Measurements from ENCODE around the gene LAD1.
A peak's percentile ranks its signal among the peaks of the same experiment; 100 is the strongest.

The LAD1 gene

GRCh38 chr1:201424146-201424545 is 25.0 kb upstream of the LAD1 start:
- Mint-ChIP-seq H3K9me3 (no peaks in the 10 kb centered on the region), H3K36me3 (no peaks in the 10 kb centered on the region), H3K27me3 (peaks cover 11% of the 10 kb centered on the region), H3K4me1 (peaks cover 5% of the 10 kb centered on the region), H3K27ac (no peak overlapping the region), H3K4me3 (no peak overlapping the region)
- ATAC-seq (ENCODE audit: low read depth): no peak
- no peak for DNase-seq (ENCODE audit: low spot score in 2 of 2)

DNA sequence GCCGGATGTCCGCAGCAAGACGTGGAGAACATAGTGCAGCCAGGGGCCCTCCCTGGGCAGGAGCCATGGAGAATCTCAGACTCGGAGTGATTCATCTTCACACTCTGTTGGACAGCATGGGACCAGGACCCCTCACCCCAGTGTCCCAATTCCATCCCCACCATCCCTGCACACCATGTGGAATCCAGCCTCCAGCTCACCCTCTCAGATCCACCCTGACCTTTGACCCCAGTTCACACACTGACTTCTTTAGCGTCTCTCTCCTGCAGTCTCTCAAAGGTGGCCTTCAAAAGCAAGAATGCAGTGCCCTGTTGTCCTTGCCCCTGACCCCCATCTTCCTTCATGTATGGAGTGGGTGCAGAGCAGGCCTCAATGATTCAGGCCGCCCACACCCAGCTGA is 24.5 kb upstream of the LAD1 start:
- Mint-ChIP-seq H3K9me3 (no peaks in the 10 kb centered on the region), H3K4me3 (no peak overlapping the region), H3K36me3 (no peaks in the 10 kb centered on the region), H3K27me3 (peaks cover 12% of the 10 kb centered on the region), H3K27ac (no peak overlapping the region), H3K4me1 (peaks cover 5% of the 10 kb centered on the region)
- no peak for ATAC-seq (ENCODE audit: low read depth)
- no peak for DNase-seq (ENCODE audit: low spot score in 2 of 2)

- Mint-ChIP-seq H3K36me3 (no peaks in the 10 kb centered on the region), H3K27me3 (peaks cover 9% of the 10 kb centered on the region), H3K4me1 (peaks cover 5% of the 10 kb centered on the region), H3K27ac (no peak overlapping the region), H3K4me3 (no peak overlapping the region), H3K9me3 (no peaks in the 10 kb centered on the region)
- no peak for DNase-seq (ENCODE audit: low spot score in 2 of 2)
- no peak for ATAC-seq (ENCODE audit: low read depth)
These were observed 23.4 kb upstream of the LAD1 start for GRCh38 chr1:201422436-201423030.

DNA sequence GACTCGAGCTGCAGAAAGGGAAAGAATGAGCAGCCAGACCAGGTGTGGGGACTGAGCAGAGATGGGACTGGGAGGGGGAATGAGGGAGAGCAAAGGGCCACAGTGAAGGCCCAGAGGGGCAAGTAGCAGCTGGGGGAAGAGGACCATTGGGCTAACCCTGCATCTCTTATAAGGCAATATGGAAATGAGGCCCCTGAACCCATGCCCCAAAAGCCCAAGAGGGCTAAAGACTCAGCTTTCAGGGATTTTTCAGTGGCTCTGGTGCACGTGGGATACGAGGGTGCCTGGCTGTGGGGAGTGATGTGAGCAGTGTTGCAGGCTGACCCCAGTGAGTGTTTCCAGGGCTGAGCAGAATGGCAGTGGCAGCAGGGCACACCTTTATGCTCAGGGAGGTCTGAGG is 22.9 kb upstream of the LAD1 start:
- Mint-ChIP-seq H3K4me3 (no peak overlapping the region), H3K36me3 (no peaks in the 10 kb centered on the region)

GRCh38 chr1:201421041-201421440 is 21.9 kb upstream of the LAD1 start:
- DNase-seq (ENCODE audit: low spot score in 2 of 2): no peak
- Mint-ChIP-seq H3K4me3 (no peak overlapping the region), H3K27ac (no peak overlapping the region), H3K4me1 (peaks cover 5% of the 10 kb centered on the region), H3K36me3 (no peaks in the 10 kb centered on the region), H3K9me3 (no peaks in the 10 kb centered on the region), H3K27me3 (peaks cover 16% of the 10 kb centered on the region)
- ATAC-seq (ENCODE audit: low read depth): no peak

More for the DNA sequence above, 22.9 kb upstream of the LAD1 start:
- peaks cover 10% of the 10 kb centered on the region for H3K27me3 Mint-ChIP-seq
- H3K27ac Mint-ChIP-seq: no peak overlapping the region
- no peak for DNase-seq (ENCODE audit: low spot score in 2 of 2)
- no peak for ATAC-seq (ENCODE audit: low read depth)
- peaks cover 5% of the 10 kb centered on the region for H3K4me1 Mint-ChIP-seq
- H3K9me3 Mint-ChIP-seq: no peaks in the 10 kb centered on the region

- DNase-seq (ENCODE audit: low spot score in 2 of 2) (no peak), ATAC-seq (ENCODE audit: low read depth) (no peak)
- Mint-ChIP-seq H3K27ac (no peak overlapping the region), H3K27me3 (peaks cover 16% of the 10 kb centered on the region), H3K4me1 (peaks cover 5% of the 10 kb centered on the region), H3K9me3 (no peaks in the 10 kb centered on the region), H3K4me3 (no peak overlapping the region), H3K36me3 (no peaks in the 10 kb centered on the region)
These were observed 21.5 kb upstream of the LAD1 start for GRCh38 chr1:201420608-201421002.

- DNase-seq (ENCODE audit: low spot score in 2 of 2) (no peak), ATAC-seq (ENCODE audit: low read depth) (no peak)
- Mint-ChIP-seq H3K9me3 (no peaks in the 10 kb centered on the region), H3K27ac (no peak overlapping the region), H3K36me3 (no peaks in the 10 kb centered on the region), H3K27me3 (peaks cover 19% of the 10 kb centered on the region), H3K4me3 (no peak overlapping the region), H3K4me1 (peaks cover 5% of the 10 kb centered on the region)
These were observed 20.9 kb upstream of the LAD1 start for GRCh38 chr1:201419746-201420607.

- Mint-ChIP-seq H3K27ac (no peak overlapping the region), H3K9me3 (no peaks in the 10 kb centered on the region), H3K4me3 (no peak overlapping the region), H3K4me1 (peaks cover 5% of the 10 kb centered on the region), H3K27me3 (peaks cover 19% of the 10 kb centered on the region), H3K36me3 (no peaks in the 10 kb centered on the region)
- ATAC-seq (ENCODE audit: low read depth) (no peak), DNase-seq (ENCODE audit: low spot score in 2 of 2) (no peak)
These were observed 20.1 kb upstream of the LAD1 start for GRCh38 chr1:201419256-201419655.

DNA sequence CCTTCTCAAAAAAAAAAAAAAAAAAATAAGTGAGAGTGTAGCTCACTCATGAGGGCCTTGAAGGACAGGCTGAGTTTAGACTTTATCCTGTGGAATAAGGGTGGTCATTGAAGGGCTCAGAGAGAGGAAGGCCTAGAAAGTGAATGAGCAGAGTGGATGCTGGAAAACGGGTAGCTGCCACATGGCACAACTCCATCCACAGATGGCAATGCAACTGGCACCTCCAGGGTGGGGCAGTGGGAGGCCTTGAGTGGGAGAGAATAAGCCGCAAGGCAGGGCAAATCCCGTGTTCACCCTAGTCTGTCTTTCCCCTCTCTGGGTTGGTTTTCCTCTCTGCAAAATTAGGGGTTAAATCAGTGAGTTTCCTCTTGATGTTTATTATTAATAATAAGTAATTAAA is 19.3 kb upstream of the LAD1 start:
- Mint-ChIP-seq H3K27me3 (peaks cover 17% of the 10 kb centered on the region), H3K9me3 (no peaks in the 10 kb centered on the region), H3K4me3 (no peak overlapping the region), H3K27ac (no peak overlapping the region), H3K4me1 (peaks cover 5% of the 10 kb centered on the region), H3K36me3 (no peaks in the 10 kb centered on the region)
- ATAC-seq (ENCODE audit: low read depth) (no peak), DNase-seq (ENCODE audit: low spot score in 2 of 2) (no peak)

DNA sequence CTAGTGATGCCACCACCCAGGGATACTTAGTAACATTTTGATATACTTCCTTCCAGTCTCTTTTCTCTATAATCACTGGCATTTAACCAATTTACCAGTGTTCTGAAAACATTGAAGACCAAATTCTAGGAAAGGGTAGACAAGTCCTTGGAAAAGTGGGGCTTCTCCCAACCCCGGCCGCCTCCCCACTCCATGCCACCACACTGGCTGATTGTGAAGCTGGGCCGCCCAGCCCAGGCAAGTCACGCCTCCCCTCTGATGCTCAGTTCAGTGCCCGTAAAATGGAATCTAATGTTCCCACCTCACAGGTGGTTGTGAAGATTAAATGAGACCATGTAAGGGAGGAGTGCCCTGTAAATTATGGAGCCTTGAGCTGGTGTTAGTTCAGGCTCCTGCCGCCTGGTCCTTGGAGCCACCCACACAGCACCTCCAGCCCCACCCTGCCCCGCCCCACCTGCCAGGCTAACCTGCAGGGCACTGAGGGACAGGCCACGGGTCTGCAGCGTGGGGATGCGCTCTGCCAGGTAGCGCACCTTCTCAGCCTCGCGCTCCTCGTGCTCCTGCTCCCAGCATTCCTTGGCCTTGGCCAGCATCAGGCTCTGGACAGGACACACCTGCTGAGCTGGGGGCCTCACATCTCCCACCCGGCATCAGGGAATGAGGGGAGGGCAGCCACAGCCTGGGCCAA is 15.1 kb upstream of the LAD1 start:
- Mint-ChIP-seq H3K4me3 (no peak overlapping the region), H3K27me3 (peaks cover 21% of the 10 kb centered on the region), H3K36me3 (no peaks in the 10 kb centered on the region), H3K27ac (no peak overlapping the region), H3K9me3 (no peaks in the 10 kb centered on the region), H3K4me1 (no peaks in the 10 kb centered on the region)
- ATAC-seq (ENCODE audit: low read depth) (no peak), DNase-seq (ENCODE audit: low spot score in 2 of 2) (no peak)

DNA sequence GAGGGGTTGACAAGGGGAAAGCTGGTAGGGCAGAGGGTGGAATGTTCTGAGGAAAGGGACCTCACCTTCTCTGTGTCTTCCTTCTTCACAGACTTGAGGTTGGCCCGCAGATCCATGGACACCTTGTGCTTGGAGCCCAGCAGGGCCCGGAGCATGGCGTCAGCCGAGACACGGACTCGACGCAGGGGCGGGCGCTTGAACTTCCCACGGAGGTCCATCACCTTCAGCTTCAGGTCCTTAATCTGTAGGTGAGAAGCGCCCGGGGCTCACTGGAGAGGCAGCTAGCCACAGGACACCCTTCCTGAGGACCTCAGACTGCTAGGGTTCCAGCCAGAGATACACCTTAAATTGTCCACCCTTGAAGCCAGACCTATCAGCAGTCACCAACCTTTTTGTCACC is 12.2 kb upstream of the LAD1 start:
- H3K27me3 Mint-ChIP-seq: peaks cover 18% of the 10 kb centered on the region
- no peaks in the 10 kb centered on the region for H3K9me3 Mint-ChIP-seq
- H3K4me3 Mint-ChIP-seq: no peak overlapping the region

DNA sequence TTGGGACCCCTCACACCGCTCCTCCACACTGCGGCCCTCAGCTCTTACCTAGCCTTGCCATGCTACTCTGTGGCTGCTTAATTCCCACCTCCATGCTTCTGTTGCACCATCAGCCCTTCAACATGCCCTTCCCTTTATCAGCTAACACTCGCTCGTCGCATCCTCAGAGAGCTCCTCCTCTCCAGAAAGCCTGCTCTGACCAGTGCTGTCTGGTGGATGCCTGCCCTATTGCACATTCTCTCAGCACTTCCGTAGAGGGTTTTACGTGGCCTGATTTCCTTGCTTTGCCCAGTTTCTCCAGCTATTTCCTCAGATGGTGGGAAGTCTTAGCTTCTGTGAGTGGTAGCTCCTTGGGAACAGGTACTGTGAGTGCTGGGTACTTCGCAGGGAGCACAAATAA is 10.3 kb upstream of the LAD1 start:
- Mint-ChIP-seq H3K27me3 (peaks cover 16% of the 10 kb centered on the region), H3K4me1 (peaks cover 12% of the 10 kb centered on the region), H3K27ac (no peak overlapping the region), H3K36me3 (no peaks in the 10 kb centered on the region), H3K9me3 (no peaks in the 10 kb centered on the region), H3K4me3 (no peak overlapping the region)
- DNase-seq (ENCODE audit: low spot score in 2 of 2) (no peak), ATAC-seq (ENCODE audit: low read depth) (no peak)

More for the DNA sequence above, 12.2 kb upstream of the LAD1 start:
- Mint-ChIP-seq H3K27ac (no peak overlapping the region), H3K4me1 (peaks cover 6% of the 10 kb centered on the region), H3K36me3 (no peaks in the 10 kb centered on the region)
- ATAC-seq (ENCODE audit: low read depth) (no peak), DNase-seq (ENCODE audit: low spot score in 2 of 2) (no peak)

DNA sequence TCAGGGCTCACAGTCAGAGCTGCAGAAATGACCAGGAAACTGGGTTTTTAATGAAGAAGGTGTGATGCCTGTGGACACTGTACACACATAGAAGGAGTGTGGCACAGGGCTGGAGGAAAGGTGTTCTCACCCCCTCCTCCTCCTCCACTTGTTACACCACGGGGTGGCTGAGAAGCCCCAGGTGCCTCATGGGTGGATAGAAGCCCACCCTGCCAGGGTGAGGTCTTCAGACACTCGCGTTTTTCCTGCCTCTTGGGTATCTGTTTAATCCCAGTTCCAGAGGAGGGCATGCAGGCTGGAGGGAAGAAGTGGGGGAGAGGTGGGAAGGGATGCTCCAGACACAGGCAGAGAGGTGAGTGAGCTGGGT is 9.7 kb upstream of the LAD1 start:
- no peak overlapping the region for H3K27ac Mint-ChIP-seq
- no peak overlapping the region for H3K4me3 Mint-ChIP-seq
- no peaks in the 10 kb centered on the region for H3K9me3 Mint-ChIP-seq
- H3K4me1 Mint-ChIP-seq: peaks cover 12% of the 10 kb centered on the region
- DNase-seq (ENCODE audit: low spot score in 2 of 2): no peak
- peaks cover 16% of the 10 kb centered on the region for H3K27me3 Mint-ChIP-seq
- ATAC-seq (ENCODE audit: low read depth): no peak
- no peaks in the 10 kb centered on the region for H3K36me3 Mint-ChIP-seq

GRCh38 chr1:201408176-201408833 is 9.2 kb upstream of the LAD1 start:
- peaks cover 16% of the 10 kb centered on the region for H3K27me3 Mint-ChIP-seq
- no peak overlapping the region for H3K27ac Mint-ChIP-seq
- peak; percentile 65 for ATAC-seq (ENCODE audit: low read depth)
- no peaks in the 10 kb centered on the region for H3K9me3 Mint-ChIP-seq
- H3K4me1 Mint-ChIP-seq: peaks cover 12% of the 10 kb centered on the region
- H3K36me3 Mint-ChIP-seq: no peaks in the 10 kb centered on the region
- peak; percentile 52 to 64 for DNase-seq (ENCODE audit: low spot score in 2 of 2)
- no peak overlapping the region for H3K4me3 Mint-ChIP-seq

Data from memory B cell (primary cell).